ENCODE results near the gene ZNF556.

ZNF556 gene

GRCh38 chr19:2827022-2827421 is 40.1 kb upstream of the ZNF556 start:
- TF ChIP-seq, protein P1, sequence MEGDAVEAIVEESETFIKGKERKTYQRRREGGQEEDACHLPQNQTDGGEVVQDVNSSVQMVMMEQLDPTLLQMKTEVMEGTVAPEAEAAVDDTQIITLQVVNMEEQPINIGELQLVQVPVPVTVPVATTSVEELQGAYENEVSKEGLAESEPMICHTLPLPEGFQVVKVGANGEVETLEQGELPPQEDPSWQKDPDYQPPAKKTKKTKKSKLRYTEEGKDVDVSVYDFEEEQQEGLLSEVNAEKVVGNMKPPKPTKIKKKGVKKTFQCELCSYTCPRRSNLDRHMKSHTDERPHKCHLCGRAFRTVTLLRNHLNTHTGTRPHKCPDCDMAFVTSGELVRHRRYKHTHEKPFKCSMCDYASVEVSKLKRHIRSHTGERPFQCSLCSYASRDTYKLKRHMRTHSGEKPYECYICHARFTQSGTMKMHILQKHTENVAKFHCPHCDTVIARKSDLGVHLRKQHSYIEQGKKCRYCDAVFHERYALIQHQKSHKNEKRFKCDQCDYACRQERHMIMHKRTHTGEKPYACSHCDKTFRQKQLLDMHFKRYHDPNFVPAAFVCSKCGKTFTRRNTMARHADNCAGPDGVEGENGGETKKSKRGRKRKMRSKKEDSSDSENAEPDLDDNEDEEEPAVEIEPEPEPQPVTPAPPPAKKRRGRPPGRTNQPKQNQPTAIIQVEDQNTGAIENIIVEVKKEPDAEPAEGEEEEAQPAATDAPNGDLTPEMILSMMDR (IDR thresholded peaks at IDR 0.05; ENCODE audit: low read length, missing control alignments) = no peak
- H3K4me3 ChIP-seq (replicated peaks; ENCODE audit: low read depth, low read length) = no peak overlapping the region
- DNase-seq (ENCODE audit: low read depth) = no peak

- TF ChIP-seq, protein P1 (IDR thresholded peaks at IDR 0.05; ENCODE audit: low read length, missing control alignments) = no peak
- no peak overlapping the region for H3K4me3 ChIP-seq (replicated peaks; ENCODE audit: low read depth, low read length)
- no peak for DNase-seq (ENCODE audit: low read depth)
These were observed 39.2 kb upstream of the ZNF556 start for GRCh38 chr19:2827840-2828489.

GRCh38 chr19:2834294-2834871 is 32.8 kb upstream of the ZNF556 start:
- DNase-seq (ENCODE audit: low read depth) = no peak
- TF ChIP-seq, protein P1 (IDR thresholded peaks at IDR 0.05; ENCODE audit: low read length, missing control alignments) = no peak
- no peak overlapping the region for H3K4me3 ChIP-seq (replicated peaks; ENCODE audit: low read depth, low read length)

- H3K4me3 ChIP-seq (replicated peaks; ENCODE audit: low read depth, low read length) = no peak overlapping the region
- no peak for DNase-seq (ENCODE audit: low read depth)
- TF ChIP-seq, protein P1 (IDR thresholded peaks at IDR 0.05; ENCODE audit: low read length, missing control alignments) = no peak
These were observed 29.7 kb upstream of the ZNF556 start for GRCh38 chr19:2837430-2837829.

DNA sequence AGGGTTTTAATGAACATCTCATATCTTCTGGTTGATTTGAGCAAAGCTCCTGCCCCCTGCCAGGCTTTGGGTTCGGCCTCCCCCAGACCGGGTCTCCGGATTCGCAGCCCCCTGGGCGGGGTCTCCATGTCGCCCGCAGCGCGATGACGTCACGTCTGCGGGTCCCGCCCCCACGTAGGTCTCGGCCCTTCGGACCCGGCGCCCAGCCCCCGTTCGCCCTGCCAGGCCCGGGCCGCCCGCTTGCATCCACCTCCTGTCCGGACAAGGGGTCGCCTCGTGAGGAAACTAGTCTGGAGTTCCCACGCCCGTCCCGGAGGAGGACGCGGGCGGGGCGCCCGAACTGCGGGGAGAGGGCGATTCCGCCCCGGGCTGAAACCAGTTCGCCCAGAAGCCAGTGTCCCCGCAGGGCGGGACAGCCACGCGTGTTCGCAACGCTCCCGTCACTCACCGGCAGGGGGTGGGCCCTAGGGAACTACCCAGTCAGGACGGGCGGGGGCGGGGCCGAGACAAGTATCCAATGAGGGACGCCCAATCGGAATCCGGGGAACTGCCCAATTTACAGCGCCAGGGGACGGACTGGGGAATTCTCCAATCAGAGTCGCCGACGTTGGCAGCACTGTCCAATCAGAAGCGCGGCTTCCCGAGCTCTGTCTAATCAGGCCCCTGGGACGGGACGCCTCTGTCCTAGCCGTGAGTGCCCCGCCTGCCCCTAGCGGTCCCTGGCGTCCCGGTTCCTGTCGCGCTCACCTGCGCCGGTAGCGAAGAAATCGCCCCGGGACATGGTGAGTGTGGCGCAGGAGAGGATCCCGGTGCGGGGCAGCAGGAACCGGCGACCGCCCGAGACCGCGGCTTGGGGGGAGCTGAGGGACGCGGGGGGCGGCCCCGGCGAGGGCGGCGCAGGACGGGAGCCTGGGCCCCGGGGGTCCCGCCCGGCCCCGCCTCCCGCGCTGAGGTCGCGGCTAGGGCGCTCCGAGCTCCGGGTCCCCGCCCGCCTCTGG is 26.0 kb upstream of the ZNF556 start, which contains the start of gene ZNF555:
TSS of gene ZNF555 (plus strand) at position 682 of the 998 bp plus-strand sequence. CDS start at position 780, 98 bp downstream.
- TF ChIP-seq, protein P1 (IDR thresholded peaks at IDR 0.05; ENCODE audit: low read length, missing control alignments) = peak; percentile 22
- H3K4me3 ChIP-seq (replicated peaks; ENCODE audit: low read depth, low read length) = peak within 1 kb of the TSS; percentile 76
- DNase-seq (ENCODE audit: low read depth) = peak; percentile 99

- no peak for DNase-seq (ENCODE audit: low read depth)
- H3K4me3 ChIP-seq (replicated peaks; ENCODE audit: low read depth, low read length) = peak overlapping the region; percentile 76
- TF ChIP-seq, protein P1 (IDR thresholded peaks at IDR 0.05; ENCODE audit: low read length, missing control alignments) = no peak
These were observed 25.1 kb upstream of the ZNF556 start for GRCh38 chr19:2841855-2842574.

Measured in fibroblast of pulmonary artery (primary cell).